HG03457 (cell line): ENCODE results near the gene SRPK3.
"Not testable (repeated sequence)": the region's sequence is repeated elsewhere in the genome, so short reads cannot be mapped to it uniquely, and the experiment has no call there.

Experiments
- ATAC-seq: cut with Tn5 transposase; IDR thresholded peaks from one replicate; pipeline ENCODE4 v1.9.1; 2021; ENCODE audit warnings: moderate number of reproducible peaks; ENCODE audit not compliant: unreplicated experiment

Gene SRPK3

DNA sequence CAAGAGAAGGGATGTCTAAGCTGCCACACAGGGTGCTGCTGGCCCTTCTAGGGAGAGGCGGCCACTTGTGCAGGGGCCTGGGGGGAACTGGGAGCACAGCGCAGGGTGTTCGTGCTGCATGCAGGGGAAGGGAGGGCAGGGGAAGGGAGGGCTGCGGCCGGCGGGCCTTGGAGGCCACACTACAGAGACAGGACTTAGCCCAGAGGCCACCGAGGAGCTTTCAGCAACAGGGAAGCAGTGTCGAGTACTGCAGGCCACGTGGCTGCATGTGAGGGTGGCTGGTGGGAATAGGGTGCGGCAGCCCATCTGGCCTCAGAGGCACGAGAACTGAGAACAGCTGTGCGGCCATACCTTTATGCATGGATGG lies 35.8 kb upstream of the SRPK3 start:
- ATAC-seq = not testable (repeated sequence)

- no peak for ATAC-seq
These were observed 34.5 kb upstream of the SRPK3 start for GRCh38 chrX:153746359-153746758.

DNA sequence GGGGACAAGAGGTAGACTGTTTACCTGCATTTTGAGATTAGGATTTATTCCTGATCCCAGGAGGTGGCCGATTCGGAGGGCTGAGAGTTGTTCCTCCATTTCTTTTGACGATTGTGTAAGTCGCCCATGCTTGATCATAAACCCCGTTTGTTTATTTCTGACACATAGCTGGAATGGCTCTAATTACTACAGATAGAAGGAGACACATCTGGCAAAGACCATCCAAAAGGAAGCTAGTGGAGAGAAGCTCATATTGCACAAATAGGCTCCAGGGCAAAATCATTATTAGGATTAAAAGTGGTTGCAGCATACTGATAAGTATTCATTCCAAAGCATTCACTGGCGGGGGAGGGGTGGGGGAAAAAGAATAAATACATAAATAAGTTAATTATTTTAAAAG lies 33.9 kb upstream of the SRPK3 start:
- ATAC-seq = not testable (repeated sequence)

DNA sequence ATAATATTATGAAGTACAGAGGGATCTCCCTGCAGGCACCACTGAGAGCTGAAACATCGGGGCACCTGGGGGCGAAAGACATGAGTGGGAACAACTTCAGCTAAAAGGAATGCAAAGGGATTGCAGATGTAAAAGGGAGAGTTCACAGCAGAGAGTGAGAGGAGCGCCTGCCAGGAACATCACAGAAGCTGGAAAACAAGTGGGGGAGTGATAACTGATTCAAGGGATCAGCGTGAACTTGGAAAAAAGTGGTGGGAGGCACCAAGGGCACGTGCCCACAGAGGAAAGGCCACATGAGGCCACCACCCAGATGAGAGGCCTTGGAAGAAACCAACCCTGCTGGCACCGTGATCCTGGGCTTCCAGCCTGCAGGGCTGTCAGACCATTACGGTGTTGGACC lies 31.8 kb upstream of the SRPK3 start:
- ATAC-seq = not testable (repeated sequence)

DNA sequence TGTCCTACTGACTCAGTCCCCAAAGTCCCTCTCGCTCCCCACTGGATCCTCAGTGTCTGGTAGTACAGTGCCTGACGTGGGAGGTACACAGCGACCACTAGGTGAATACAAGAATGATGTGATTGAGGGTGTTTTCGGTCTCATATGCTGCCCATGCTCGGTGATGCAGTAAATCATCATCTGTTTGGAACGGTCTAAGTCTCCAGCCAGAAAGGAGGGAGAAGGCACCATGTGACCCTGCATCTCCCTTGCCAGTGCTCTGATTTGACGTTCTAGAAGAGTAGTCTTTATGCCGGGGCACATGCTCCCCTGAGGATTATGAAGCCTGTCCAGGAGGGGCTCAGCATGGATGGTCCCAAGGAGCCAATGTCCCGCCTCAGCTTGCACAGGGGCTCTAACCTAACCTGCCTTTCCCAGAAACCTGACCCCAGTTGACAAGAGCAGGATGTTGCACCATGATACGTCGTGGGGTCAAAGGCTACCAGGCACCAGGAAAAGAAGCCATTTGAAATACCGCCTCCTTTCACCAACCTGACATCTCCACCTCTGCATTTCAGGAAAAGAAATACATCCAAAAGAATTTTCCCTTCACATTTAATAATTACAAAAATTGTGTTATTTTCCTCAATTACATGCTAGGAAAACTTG lies 30.6 kb upstream of the SRPK3 start:
- no peak for ATAC-seq

GRCh38 chrX:153755136-153755535 lies 25.7 kb upstream of the SRPK3 start:
- no peak for ATAC-seq

DNA sequence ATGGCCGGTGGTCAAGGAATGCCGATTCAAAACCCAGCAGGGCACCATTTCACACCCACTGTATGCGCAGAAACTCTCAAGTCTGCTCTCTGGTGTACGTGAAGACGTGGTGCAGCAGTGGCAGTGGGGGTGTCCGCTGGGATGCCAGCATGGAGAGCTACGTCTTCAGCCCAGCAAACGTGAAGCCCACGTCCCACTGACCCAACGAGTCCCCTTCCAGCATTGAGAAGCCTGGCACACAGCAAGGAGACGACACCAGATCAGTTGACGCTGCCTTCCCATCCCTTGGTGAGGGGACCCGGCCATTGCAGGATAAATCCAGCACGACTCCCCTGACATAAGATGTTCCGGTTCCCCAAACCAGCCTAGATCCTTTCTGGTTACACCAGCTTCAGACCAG lies 19.0 kb upstream of the SRPK3 start:
- no peak for ATAC-seq

- ATAC-seq = no peak
These were observed 18.1 kb upstream of the SRPK3 start for GRCh38 chrX:153762626-153763173.

DNA sequence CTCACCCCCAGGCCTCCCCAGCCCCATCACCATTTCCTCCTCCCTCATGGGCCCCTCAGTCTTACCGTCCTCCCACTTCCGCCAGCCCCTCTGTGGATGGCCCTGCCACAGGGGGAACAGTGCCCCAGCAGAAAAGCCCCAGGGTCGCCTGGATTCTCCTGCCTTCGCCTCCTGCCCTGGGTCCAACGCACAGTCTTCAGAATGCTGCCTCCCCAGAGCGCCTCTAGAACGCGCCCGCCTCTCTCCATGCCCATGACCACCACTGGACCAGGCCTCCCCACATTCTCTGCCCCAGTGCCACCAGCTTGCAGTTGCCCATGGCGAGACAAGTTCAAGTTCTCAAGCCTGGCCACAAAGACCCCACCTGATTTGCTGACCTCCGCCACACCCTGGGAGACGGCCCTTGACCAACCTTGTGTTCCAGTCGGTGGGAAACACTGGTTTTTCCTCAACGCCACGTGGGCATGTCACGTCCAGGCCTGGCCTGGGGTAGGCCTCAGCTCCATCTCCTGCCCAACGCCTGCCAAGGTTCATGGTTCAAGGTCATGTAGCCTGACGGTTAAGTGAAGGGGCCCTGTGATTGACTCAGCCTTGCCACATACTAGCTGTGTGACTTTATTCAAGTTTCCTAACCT lies 17.4 kb upstream of the SRPK3 start:
- no peak for ATAC-seq

- no peak for ATAC-seq
These were observed 16.7 kb upstream of the SRPK3 start, which contains the start of gene PLXNB3 for GRCh38 chrX:153763989-153764755. Gene PLXNB3 (plus strand): TSS chrX:153764249. CDS start chrX:153765536, 1,287 bp downstream.

- ATAC-seq = no peak
These were observed 16.1 kb upstream of the SRPK3 start for GRCh38 chrX:153764786-153765137.

DNA sequence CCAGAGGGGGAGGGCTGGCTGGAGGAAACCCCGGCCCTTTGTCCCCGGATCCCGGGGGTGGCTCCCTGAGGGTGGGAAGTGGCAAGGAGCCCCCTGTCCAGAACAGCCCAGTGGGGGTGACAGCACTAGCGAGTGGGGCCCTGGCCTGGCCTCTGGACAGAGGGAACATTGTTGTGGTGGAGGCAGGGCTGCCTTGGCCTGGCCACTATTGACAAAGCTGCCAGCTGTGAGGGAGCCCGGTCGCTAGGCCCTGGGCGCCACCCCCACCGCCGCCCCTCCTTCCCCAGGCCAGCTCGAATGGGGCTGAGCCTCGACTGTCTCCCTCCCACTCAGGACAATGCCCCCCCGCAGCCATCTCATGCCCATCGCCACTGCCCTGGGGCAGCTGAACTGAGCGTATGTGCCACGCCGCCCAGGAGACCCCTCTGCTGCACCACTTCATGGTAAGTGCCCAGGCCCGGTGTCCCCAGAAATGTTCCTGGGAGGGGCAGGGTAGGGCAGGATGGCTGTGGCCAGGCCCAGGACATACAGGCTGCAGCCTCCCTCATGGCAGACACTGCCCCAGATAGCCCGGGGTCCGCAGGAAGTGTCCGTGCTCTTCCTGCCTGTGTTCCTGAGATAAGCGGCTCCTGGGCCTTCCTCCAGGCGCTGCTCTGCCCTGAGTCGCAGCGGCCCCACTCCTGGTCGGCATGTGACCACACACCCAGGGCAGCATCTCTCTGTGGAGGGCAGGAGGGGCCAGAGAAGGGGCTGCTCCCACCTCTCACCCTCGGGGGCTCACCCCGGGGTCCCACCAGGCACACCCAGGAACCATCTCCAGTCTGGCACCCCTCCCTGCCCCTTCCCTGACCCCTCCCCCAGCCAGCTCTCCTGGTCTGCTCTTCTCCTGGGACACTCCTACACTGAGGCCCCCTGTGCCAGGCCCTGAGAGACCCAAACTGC lies 15.4 kb upstream of the SRPK3 start:
- no peak for ATAC-seq

GRCh38 chrX:153766098-153766817 lies 14.6 kb upstream of the SRPK3 start:
- no peak for ATAC-seq

DNA sequence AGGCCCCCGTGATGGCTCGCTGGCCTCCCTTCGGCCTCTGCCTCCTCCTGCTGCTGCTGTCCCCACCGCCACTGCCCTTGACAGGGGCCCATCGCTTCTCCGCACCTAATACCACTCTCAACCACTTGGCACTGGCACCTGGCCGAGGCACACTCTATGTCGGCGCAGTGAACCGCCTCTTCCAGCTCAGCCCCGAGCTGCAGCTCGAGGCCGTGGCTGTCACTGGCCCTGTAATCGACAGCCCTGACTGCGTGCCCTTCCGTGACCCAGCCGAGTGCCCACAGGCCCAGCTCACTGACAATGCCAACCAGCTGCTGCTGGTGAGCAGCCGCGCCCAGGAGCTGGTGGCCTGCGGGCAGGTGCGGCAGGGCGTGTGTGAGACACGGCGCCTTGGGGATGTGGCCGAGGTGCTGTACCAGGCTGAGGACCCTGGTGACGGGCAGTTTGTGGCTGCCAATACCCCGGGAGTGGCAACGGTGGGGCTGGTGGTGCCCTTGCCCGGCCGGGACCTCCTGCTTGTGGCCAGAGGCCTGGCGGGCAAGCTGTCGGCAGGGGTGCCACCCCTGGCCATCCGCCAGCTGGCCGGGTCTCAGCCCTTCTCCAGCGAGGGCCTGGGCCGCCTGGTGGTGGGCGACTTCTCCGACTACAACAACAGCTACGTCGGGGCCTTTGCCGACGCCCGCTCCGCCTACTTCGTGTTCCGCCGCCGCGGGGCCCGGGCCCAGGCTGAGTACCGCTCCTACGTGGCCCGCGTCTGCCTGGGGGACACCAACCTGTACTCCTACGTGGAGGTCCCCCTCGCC lies 13.8 kb upstream of the SRPK3 start:
- no peak for ATAC-seq

DNA sequence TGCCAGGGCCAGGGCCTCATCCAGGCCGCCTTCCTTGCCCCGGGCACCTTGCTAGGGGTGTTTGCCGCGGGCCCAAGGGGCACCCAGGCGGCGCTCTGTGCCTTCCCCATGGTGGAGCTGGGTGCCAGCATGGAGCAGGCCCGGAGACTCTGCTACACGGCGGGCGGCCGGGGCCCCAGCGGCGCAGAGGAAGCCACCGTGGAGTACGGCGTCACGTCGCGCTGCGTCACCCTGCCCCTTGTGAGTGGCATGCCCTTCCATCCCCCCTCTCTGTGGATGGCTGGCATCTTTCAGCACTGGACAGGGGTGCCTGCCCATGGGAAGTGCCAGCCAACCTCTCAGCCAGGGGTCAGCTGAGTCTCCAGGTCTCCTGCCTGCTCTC lies 13.2 kb upstream of the SRPK3 start:
- no peak for ATAC-seq

DNA sequence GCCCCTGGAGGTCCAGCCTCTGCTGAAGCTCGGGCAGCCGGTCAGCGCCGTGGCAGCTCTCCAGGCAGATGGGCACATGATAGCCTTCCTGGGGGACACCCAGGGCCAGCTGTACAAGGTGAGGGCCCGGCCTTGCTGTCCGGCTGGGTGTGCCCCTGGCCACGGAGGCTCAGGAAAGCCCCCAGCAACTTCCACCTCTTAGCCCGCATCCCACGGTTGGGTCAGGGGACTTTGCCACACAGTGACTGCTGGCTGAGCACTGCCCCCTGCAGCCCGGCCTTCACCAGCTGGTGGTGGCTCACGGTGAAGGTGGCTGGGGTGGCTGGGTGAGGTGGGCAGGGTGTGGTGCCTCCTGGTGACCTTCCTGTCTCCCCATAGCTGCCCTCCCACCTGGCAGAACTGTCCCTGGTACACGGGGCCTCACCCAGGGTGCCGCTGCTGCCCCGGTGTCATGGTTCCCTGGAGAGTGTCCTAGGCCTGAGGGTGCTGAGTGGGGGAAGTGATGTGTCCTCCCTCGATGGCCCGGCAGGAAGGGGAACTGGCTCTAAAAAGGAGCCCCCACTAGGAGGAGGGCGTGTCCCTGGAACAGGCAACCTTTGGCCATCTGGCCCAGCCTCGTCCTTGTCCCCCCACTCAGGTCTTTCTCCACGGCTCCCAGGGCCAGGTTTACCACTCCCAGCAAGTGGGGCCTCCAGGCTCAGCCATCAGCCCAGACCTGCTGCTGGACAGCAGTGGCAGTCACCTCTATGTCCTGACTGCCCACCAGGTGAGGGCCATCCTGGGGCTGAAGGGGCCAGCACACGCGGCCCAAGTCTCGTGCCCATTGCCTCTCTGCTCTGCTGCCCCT lies 12.3 kb upstream of the SRPK3 start:
- ATAC-seq = no peak

DNA sequence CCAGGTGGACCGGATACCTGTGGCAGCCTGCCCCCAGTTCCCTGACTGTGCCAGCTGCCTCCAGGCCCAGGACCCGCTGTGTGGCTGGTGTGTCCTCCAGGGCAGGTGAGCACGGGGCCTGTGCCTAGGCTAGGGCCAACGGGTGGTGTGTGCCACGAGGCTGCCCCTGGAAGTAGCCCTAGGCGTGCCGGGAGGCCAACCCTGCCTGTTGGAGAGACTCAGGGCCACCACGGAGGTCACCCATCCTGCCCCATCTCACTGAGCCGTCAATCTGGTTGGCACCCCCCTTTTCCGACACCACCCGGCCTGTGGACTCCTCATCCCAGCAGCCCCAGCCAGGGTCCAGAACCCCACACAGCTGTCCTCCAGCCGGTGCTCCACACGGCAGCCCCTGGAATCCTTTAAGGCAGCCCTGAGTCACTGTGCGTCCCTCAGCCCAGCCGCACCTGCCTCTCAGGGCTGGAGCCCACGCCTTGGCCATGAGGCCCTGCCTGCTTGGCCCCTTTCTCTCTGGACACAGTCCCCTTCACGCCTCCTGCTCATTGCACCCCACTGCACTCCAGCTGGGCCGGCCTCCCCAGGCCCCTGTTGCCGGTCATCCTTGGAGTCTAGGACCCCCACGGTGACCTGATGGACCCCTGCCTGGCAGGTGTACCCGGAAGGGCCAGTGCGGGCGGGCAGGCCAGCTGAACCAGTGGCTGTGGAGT lies 11.5 kb upstream of the SRPK3 start:
- ATAC-seq = no peak
